SK-N-SH (cell line): ENCODE measurements around the gene UBAP2L. TPM values are rescaled to one million over a fixed set of nuclear protein-coding genes. Genes with fewer than 3 reads are reported as not detected.
A peak's percentile ranks its signal among the peaks of the same experiment; 100 is the strongest.

Experiments used
- CTCF ChIA-PET: fragments of 300-600, 350-600 bp; formaldehyde crosslinking; extraction: SDS; loops from one replicate; lab custom pipeline; 2021; lab: Yijun Ruan, JAX
- POLR2A ChIA-PET: fragments of 350-600 bp; sonication (Branson Sonifier 250); formaldehyde crosslinking; extraction: SDS; loops from one replicate; lab custom pipeline; 2020; ENCODE audit warnings: antibody characterized with exemption, inconsistent platforms; lab: Yijun Ruan, JAX
- DNase-seq: peaks from one replicate; pipeline ENCODE4 v3.0.0; 2012
- H2AFZ ChIP-seq: fragments of 200-600 bp; sonication (generic); 2 replicates; pipeline ENCODE4 v1.8.1; 2016; ENCODE audit warnings: antibody characterized with exemption, mild to moderate bottlenecking, low read depth
- H3F3A ChIP-seq: fragments of 200-600 bp; sonication (generic); replicated peaks from 2 replicates; pipeline ENCODE3; 2016; ENCODE audit warnings: antibody characterized with exemption, mild to moderate bottlenecking; ENCODE audit not compliant: insufficient read depth
- H3K27ac ChIP-seq, 2 experiments: fragments of 200-500 bp in 1 of 2; fragments of 200-600 bp in 1 of 2; sonication (Bioruptor generic) in 1 of 2; sonication (generic), shearing (Covaris generic) in 1 of 2; 2 replicates each; pipeline versions ENCODE4 v1.5.1 to v1.6.1; 2014 to 2016; ENCODE audit warnings: low read depth in 2 of 2, inconsistent platforms in 1 of 2, low read length in 1 of 2, mild to moderate bottlenecking in 1 of 2, mixed read lengths in 1 of 2
- H3K27me3 ChIP-seq: fragments of 200-600 bp; sonication (generic), shearing (Covaris generic); 2 replicates; pipeline ENCODE4 v1.6.1; 2016; ENCODE audit warnings: mixed run types; ENCODE audit not compliant: insufficient read depth
- H3K36me3 ChIP-seq, 2 experiments: fragments of 200-500 bp in 1 of 2; fragments of 200-600 bp in 1 of 2; sonication (Bioruptor generic) in 1 of 2; sonication (generic) in 1 of 2; replicated peaks in 1 of 2; 2 replicates each; pipeline versions ENCODE3 to v1.5.1; 2014 to 2016; ENCODE audit warnings: low read length in 1 of 2, mild to moderate bottlenecking in 1 of 2; ENCODE audit not compliant: insufficient read depth in 2 of 2, control insufficient read depth in 1 of 2
- H3K4me1 ChIP-seq, 2 experiments: fragments of 200-500 bp in 1 of 2; fragments of 200-600 bp in 1 of 2; sonication (Bioruptor generic) in 1 of 2; sonication (generic), shearing (Covaris generic) in 1 of 2; 2 replicates each; pipeline versions ENCODE4 v1.5.1 to v1.6.1; 2014 to 2016; ENCODE audit warnings: low read depth in 1 of 2, low read length in 1 of 2, mixed run types in 1 of 2; ENCODE audit not compliant: insufficient read depth in 2 of 2, control insufficient read depth in 1 of 2
- H3K4me2 ChIP-seq: fragments of 200-600 bp; sonication (generic), shearing (Covaris generic); 2 replicates; pipeline ENCODE4 v1.6.1; 2017; ENCODE audit warnings: mixed run types
- H3K4me3 ChIP-seq, 2 experiments: fragments of 200-500 bp in 1 of 2; fragments of 200-600 bp in 1 of 2; sonication (Bioruptor generic) in 1 of 2; sonication (generic), shearing (Covaris generic) in 1 of 2; 2 replicates each; pipeline versions ENCODE4 v1.5.1 to v1.8.1; 2014 to 2016; ENCODE audit warnings: low read depth in 2 of 2, inconsistent platforms in 1 of 2, low read length in 1 of 2, mild to moderate bottlenecking in 1 of 2, mixed read lengths in 1 of 2, moderate library complexity in 1 of 2
- H3K79me2 ChIP-seq: fragments of 200-600 bp; sonication (generic); 2 replicates; pipeline ENCODE4 v1.8.1; 2017; ENCODE audit warnings: mild to moderate bottlenecking; ENCODE audit not compliant: insufficient read depth
- H3K9ac ChIP-seq: fragments of 200-600 bp; sonication (generic); 2 replicates; pipeline ENCODE4 v1.6.1; 2017; ENCODE audit warnings: mixed run types
- H3K9me2 ChIP-seq: fragments of 200-600 bp; sonication (generic); 2 replicates; pipeline ENCODE4 v1.6.1; 2017; ENCODE audit warnings: mixed run types
- H3K9me3 ChIP-seq: fragments of 200-600 bp; sonication (generic); 2 replicates; pipeline ENCODE4 v1.6.1; 2017; ENCODE audit warnings: mixed run types, mild to moderate bottlenecking, moderate library complexity
- H4K20me1 ChIP-seq: fragments of 200-600 bp; sonication (generic); 2 replicates; pipeline ENCODE4 v1.6.1; 2017; ENCODE audit warnings: mild to moderate bottlenecking, mixed run types; ENCODE audit not compliant: insufficient read depth
- CHD2 ChIP-seq: fragments of 150-350 bp; IDR thresholded peaks from 2 replicates; pipeline ENCODE4 v1.6.1; 2018; ENCODE audit warnings: low read length; ENCODE audit not compliant: partially characterized antibody
- EP300 ChIP-seq, 2 experiments: IDR thresholded peaks; 2 replicates each; pipeline versions ENCODE4 v1.4.0 to v1.6.1; 2012; ENCODE audit warnings: borderline replicate concordance in 1 of 2, low read depth in 1 of 2, low read length in 1 of 2
- FOXM1 ChIP-seq: IDR thresholded peaks from 2 replicates; pipeline ENCODE4 v1.4.0; 2012; ENCODE audit warnings: low read depth, mild to moderate bottlenecking
- GATA2 ChIP-seq: sonication (generic); formaldehyde crosslinking; IDR thresholded peaks from 2 replicates; pipeline ENCODE4 v1.5.0; 2020; ENCODE audit warnings: mild to moderate bottlenecking, missing genetic modification reagents
- JUND ChIP-seq: IDR thresholded peaks from 2 replicates; pipeline ENCODE4 v1.4.0; 2012
- MEF2A ChIP-seq: IDR thresholded peaks from 2 replicates; pipeline ENCODE4 v1.4.0; 2012; ENCODE audit warnings: low read depth, borderline replicate concordance
- MXI1 ChIP-seq: IDR thresholded peaks from 2 replicates; pipeline ENCODE4 v1.6.1; 2012; ENCODE audit warnings: mild to moderate bottlenecking, low read depth, low read length, improper control_type of control experiment
- NFIC ChIP-seq: IDR thresholded peaks from 2 replicates; pipeline ENCODE4 v1.4.0; 2012; ENCODE audit warnings: borderline replicate concordance
- RCOR1 ChIP-seq: fragments of 150-350 bp; IDR thresholded peaks from 2 replicates; pipeline ENCODE4 v1.6.1; 2017; ENCODE audit warnings: antibody characterized with exemption, low read length
- SMC3 ChIP-seq: IDR thresholded peaks from 2 replicates; pipeline ENCODE4 v1.6.1; 2012; ENCODE audit warnings: low read depth, low read length, improper control_type of control experiment
- TAF1 ChIP-seq: IDR thresholded peaks from 2 replicates; pipeline ENCODE4 v1.6.1; 2012; ENCODE audit warnings: low read depth, mild to moderate bottlenecking, low read length, moderate library complexity, borderline replicate concordance
- YY1 ChIP-seq: IDR thresholded peaks from 2 replicates; pipeline ENCODE4 v1.4.0; 2012; ENCODE audit warnings: low read depth, mild to moderate bottlenecking
- WGBS: methylation state at CpG from one replicate; pipeline ENCODE4 v1.1.6; 2017; ENCODE audit warnings: low lambda C conversion rate; 5-methylcytosine and 5-hydroxymethylcytosine counted together
- polyA plus RNA-seq, 3 experiments: library from polyadenylated mRNA; depleted of rRNA; stranded (reverse); fragments of >200 nt; gene quantifications; 2 replicates each; pipeline ENCODE4 v1.2.3, GENCODE V29; 2012
- TF ChIP-seq, protein P1 (sequence below): IDR thresholded peaks from 2 replicates; pipeline ENCODE4 v1.4.0; 2012; ENCODE audit warnings: low read depth
- TF ChIP-seq, protein P2 (sequence below): fragments of 200-600 bp; sonication (generic); IDR thresholded peaks from 2 replicates; pipeline ENCODE4 v1.6.1; 2017; ENCODE audit warnings: antibody characterized with exemption, mild to moderate bottlenecking, moderate library complexity
- TF ChIP-seq, protein P3 (sequence below): IDR thresholded peaks from 2 replicates; pipeline ENCODE4 v1.6.1; 2012; ENCODE audit warnings: mild to moderate bottlenecking, low read depth, low read length, moderate library complexity
- TF ChIP-seq, protein P4 (sequence below): IDR thresholded peaks from 2 replicates; pipeline ENCODE4 v1.4.0; 2012; ENCODE audit warnings: low read depth, borderline replicate concordance
- TF ChIP-seq, protein P5 (sequence below): fragments of 150-350 bp; IDR thresholded peaks from 2 replicates; pipeline ENCODE4 v1.6.1; 2017; ENCODE audit warnings: antibody characterized with exemption, low read length, low read depth, borderline replicate concordance

Gene UBAP2L
- polyA plus RNA-seq, 1 of the 3 experiments (the other 2 are of a cell fraction) = 161 TPM

DNA sequence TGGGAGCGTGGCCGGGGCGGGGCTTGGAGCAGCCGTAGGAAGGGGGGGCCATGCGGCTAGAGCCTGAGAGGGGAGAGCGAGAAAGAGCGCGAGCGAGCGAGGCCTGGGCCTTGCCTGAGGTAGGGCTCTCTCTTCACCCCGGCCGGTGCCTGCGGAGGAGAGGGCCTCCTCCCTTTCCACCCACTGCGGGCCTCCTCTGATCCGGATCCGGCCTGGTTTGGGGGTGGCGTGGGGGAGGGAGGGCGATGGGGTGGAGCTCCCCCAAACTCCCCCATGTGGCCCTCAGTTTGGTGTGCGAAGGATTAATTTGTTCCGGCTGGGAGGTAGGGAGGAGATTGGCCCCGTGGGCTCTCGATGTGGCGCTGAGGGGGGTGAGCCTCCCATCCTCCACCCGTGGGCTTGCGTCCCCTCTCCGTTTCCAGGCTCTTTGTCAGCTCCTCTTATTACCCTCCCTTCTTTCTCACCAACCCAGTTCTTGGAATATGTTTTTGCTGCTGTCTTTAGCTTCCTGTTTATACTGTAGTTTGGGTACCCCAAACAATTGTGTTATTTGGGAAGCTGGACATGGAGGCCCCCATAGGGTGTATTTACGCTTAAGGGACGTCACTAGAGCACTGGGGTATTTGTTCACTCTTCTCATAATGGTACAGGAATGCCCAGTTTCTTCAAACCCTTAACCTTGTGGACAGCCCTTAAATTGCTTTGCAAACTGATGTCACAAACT lies 685 bp downstream of the UBAP2L start:
- H3K27me3 ChIP-seq = no peaks in the 10 kb centered on the region
- peak; percentile 60 for DNase-seq
- peak overlapping the region; percentile 97 for H3K9ac ChIP-seq
- peaks cover 47% of the 10 kb centered on the region in 2 experiments for H3K36me3 ChIP-seq
- H3K79me2 ChIP-seq = peaks cover 94% of the 10 kb centered on the region
- H4K20me1 ChIP-seq = peaks cover 40% of the 10 kb centered on the region
- CTCF ChIA-PET = no interaction called here
- H2AFZ ChIP-seq = no peak overlapping the region
- peaks cover 16 to 30% of the 10 kb centered on the region in 2 experiments for H3K4me1 ChIP-seq
- POLR2A ChIA-PET = interaction anchor here (1.5 to 1.6 kb wide), 2 partner anchors 107 to 231 kb away, joined by 4 to 5 read pairs; partner anchors contain the start of gene RPS27
- H3F3A ChIP-seq = peaks cover 3% of the 10 kb centered on the region
- TF ChIP-seq MEF2A (no peak), FOXM1 (no peak), CHD2 (peak; percentile 60)
- TF ChIP-seq, protein P1, sequence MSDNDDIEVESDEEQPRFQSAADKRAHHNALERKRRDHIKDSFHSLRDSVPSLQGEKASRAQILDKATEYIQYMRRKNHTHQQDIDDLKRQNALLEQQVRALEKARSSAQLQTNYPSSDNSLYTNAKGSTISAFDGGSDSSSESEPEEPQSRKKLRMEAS = peak; percentile 60; the same call in 1 of the 2 replicates
- peak overlapping the region; percentile 82 to 84 for H3K4me3 ChIP-seq
- H3K9me3 ChIP-seq = no peaks in the 10 kb centered on the region
- 0% methylated on average over 12 of the region's 28 CpGs for WGBS
- no peaks in the 10 kb centered on the region for H3K9me2 ChIP-seq
- peak overlapping the region; percentile 91 to 95 for H3K27ac ChIP-seq
- peak overlapping the region; percentile 76 for H3K4me2 ChIP-seq

DNA sequence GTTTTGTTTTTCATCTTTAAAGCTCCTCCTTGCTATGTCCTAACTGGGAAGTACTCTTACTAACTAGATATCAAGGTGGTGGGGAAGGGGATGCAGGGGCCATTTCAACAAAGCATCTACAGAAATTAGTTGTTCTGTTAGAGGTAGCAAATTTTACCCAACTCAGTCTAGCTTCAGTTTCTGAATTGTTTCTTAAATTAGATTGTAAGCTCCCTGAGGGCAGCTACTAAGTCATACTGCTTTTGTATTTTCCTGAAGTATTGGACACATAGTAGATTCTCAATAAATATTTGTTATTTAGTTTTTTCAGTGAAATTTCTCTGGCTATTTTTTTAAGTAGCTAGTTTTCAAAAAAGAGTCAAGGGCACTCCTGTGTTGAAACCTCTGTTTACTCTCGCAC lies 1.8 kb downstream of the UBAP2L start:
- Histone ChIP-seq H3K9ac (peak overlapping the region; percentile 97; the same call in 1 of the 2 replicates), H3K36me3 (peaks cover 48 to 54% of the 10 kb centered on the region in 2 experiments), H3F3A (peaks cover 3% of the 10 kb centered on the region), H3K79me2 (peaks cover 94% of the 10 kb centered on the region), H3K9me2 (no peaks in the 10 kb centered on the region), H3K27me3 (no peaks in the 10 kb centered on the region), H4K20me1 (peaks cover 51% of the 10 kb centered on the region), H2AFZ (no peak overlapping the region), H3K27ac (peak overlapping the region in 1 of 2 experiments; percentile 95; a peak in 2 of 4 replicates), H3K4me3 (peak overlapping the region; percentile 82 to 84; a peak in 3 of 4 replicates), H3K9me3 (no peaks in the 10 kb centered on the region), H3K4me1 (peaks cover 16 to 30% of the 10 kb centered on the region in 2 experiments), H3K4me2 (peak overlapping the region; percentile 76)
- no peak for TF ChIP-seq RCOR1
- TF ChIP-seq, protein P2, sequence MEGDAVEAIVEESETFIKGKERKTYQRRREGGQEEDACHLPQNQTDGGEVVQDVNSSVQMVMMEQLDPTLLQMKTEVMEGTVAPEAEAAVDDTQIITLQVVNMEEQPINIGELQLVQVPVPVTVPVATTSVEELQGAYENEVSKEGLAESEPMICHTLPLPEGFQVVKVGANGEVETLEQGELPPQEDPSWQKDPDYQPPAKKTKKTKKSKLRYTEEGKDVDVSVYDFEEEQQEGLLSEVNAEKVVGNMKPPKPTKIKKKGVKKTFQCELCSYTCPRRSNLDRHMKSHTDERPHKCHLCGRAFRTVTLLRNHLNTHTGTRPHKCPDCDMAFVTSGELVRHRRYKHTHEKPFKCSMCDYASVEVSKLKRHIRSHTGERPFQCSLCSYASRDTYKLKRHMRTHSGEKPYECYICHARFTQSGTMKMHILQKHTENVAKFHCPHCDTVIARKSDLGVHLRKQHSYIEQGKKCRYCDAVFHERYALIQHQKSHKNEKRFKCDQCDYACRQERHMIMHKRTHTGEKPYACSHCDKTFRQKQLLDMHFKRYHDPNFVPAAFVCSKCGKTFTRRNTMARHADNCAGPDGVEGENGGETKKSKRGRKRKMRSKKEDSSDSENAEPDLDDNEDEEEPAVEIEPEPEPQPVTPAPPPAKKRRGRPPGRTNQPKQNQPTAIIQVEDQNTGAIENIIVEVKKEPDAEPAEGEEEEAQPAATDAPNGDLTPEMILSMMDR = no peak
- TF ChIP-seq CHD2 = no peak
- TF ChIP-seq, protein P3, sequence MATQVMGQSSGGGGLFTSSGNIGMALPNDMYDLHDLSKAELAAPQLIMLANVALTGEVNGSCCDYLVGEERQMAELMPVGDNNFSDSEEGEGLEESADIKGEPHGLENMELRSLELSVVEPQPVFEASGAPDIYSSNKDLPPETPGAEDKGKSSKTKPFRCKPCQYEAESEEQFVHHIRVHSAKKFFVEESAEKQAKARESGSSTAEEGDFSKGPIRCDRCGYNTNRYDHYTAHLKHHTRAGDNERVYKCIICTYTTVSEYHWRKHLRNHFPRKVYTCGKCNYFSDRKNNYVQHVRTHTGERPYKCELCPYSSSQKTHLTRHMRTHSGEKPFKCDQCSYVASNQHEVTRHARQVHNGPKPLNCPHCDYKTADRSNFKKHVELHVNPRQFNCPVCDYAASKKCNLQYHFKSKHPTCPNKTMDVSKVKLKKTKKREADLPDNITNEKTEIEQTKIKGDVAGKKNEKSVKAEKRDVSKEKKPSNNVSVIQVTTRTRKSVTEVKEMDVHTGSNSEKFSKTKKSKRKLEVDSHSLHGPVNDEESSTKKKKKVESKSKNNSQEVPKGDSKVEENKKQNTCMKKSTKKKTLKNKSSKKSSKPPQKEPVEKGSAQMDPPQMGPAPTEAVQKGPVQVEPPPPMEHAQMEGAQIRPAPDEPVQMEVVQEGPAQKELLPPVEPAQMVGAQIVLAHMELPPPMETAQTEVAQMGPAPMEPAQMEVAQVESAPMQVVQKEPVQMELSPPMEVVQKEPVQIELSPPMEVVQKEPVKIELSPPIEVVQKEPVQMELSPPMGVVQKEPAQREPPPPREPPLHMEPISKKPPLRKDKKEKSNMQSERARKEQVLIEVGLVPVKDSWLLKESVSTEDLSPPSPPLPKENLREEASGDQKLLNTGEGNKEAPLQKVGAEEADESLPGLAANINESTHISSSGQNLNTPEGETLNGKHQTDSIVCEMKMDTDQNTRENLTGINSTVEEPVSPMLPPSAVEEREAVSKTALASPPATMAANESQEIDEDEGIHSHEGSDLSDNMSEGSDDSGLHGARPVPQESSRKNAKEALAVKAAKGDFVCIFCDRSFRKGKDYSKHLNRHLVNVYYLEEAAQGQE = no peak
- TF ChIP-seq MXI1 = no peak
- TF ChIP-seq TAF1 = no peak
- no peak for TF ChIP-seq SMC3
- TF ChIP-seq YY1 = no peak
- no peak for TF ChIP-seq JUND
- TF ChIP-seq, protein P4, sequence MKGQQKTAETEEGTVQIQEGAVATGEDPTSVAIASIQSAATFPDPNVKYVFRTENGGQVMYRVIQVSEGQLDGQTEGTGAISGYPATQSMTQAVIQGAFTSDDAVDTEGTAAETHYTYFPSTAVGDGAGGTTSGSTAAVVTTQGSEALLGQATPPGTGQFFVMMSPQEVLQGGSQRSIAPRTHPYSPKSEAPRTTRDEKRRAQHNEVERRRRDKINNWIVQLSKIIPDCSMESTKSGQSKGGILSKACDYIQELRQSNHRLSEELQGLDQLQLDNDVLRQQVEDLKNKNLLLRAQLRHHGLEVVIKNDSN = no peak
- TF ChIP-seq NFIC = no peak
- TF ChIP-seq, protein P5, sequence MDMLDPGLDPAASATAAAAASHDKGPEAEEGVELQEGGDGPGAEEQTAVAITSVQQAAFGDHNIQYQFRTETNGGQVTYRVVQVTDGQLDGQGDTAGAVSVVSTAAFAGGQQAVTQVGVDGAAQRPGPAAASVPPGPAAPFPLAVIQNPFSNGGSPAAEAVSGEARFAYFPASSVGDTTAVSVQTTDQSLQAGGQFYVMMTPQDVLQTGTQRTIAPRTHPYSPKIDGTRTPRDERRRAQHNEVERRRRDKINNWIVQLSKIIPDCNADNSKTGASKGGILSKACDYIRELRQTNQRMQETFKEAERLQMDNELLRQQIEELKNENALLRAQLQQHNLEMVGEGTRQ = no peak
- TF ChIP-seq EP300 (IDR thresholded peaks at IDR 0.05; ENCODE audit: borderline replicate concordance in 1 of 2, low read depth in 1 of 2, low read length in 1 of 2) = no peak
- no peak for TF ChIP-seq GATA2 (CRISPR knock-in tag)
- ChIA-PET CTCF (interaction anchor here (0.8 to 2.7 kb wide), 4 partner anchors 15 to 112 kb away, joined by 3 to 9 read pairs (median 3); no protein-coding TSS in a partner anchor), POLR2A (interaction anchor here (0.6 to 1.6 kb wide), 2 partner anchors 216 to 232 kb away, joined by 4 to 5 read pairs; partner anchors contain the start of gene RPS27)
- DNase-seq = no peak
- WGBS = 97% methylated on average over 1 of the region's 1 CpG
